Stimulated activated CD4-positive, alpha-beta T cell treated with anti-CD3 and anti-CD28 coated beads, Interleukin-12 subunit alpha, Interleukin-12 subunit beta, amount 100 ng/mL, for 48 hours (primary cell): ENCODE data around the gene NFX1.

Source experiments
- DNase-seq, 3 donors: peaks; one replicate each; pipeline ENCODE4 v3.0.0-alpha.2; 2020; ENCODE audit warnings: low read depth in 2 of 3, low spot score in 1 of 3

Gene NFX1

GRCh38 chr9:33265211-33265865 lies 25.0 kb upstream of the NFX1 start:
- no peak for DNase-seq

- no peak for DNase-seq
Measured at GRCh38 chr9:33267151-33267767, 23.1 kb upstream of the NFX1 start.

GRCh38 chr9:33270146-33270545 lies 20.2 kb upstream of the NFX1 start:
- DNase-seq: no peak

GRCh38 chr9:33272061-33272460 lies 18.3 kb upstream of the NFX1 start:
- no peak for DNase-seq

- DNase-seq: no peak
Measured at GRCh38 chr9:33273266-33273971, 16.9 kb upstream of the NFX1 start.

- DNase-seq: no peak
Measured at GRCh38 chr9:33273972-33274328, 16.4 kb upstream of the NFX1 start.

GRCh38 chr9:33277484-33277883 lies 12.8 kb upstream of the NFX1 start:
- no peak for DNase-seq

- no peak for DNase-seq
Measured at GRCh38 chr9:33285502-33285901, 4.8 kb upstream of the NFX1 start.

- peak in 1 of 3 donors; percentile 63 for DNase-seq
Measured at GRCh38 chr9:33287087-33287490, 3.2 kb upstream of the NFX1 start.

GRCh38 chr9:33288235-33288634 lies 2.1 kb upstream of the NFX1 start:
- DNase-seq: no peak

GRCh38 chr9:33288828-33289483 lies 1.4 kb upstream of the NFX1 start:
- DNase-seq: no peak

- DNase-seq: peak in 1 of 3 donors; percentile 38
Measured at GRCh38 chr9:33289496-33289895, 820 bp upstream of the NFX1 start.

- DNase-seq: no peak
Measured at GRCh38 chr9:33289936-33290246, 425 bp upstream of the NFX1 start.

- no peak for DNase-seq
Measured at GRCh38 chr9:33291031-33291397, 698 bp downstream of the NFX1 start.

GRCh38 chr9:33291901-33292300 lies 1.6 kb downstream of the NFX1 start:
- no peak for DNase-seq

GRCh38 chr9:33293782-33294181 lies 3.5 kb downstream of the NFX1 start:
- no peak for DNase-seq

- no peak for DNase-seq
Measured at GRCh38 chr9:33294670-33295432, 4.5 kb downstream of the NFX1 start.

- DNase-seq: no peak
Measured at GRCh38 chr9:33295571-33295970, 5.3 kb downstream of the NFX1 start.

GRCh38 chr9:33297432-33297831 lies 7.1 kb downstream of the NFX1 start:
- no peak for DNase-seq

- DNase-seq: no peak
Measured at GRCh38 chr9:33300546-33300945, 10.2 kb downstream of the NFX1 start.

GRCh38 chr9:33304362-33304761 lies 14.0 kb downstream of the NFX1 start:
- no peak for DNase-seq

- peak in 1 of 3 donors; percentile 33 for DNase-seq
Measured at GRCh38 chr9:33306037-33306436, 15.7 kb downstream of the NFX1 start.
